SIG-M5 treated with dmso at 0.1 percent for 504 hours (cell line): Measurements from ENCODE around the gene NDUFB3.
"Not testable (repeated sequence)": the region's sequence is repeated elsewhere in the genome, so short reads cannot be mapped to it uniquely, and the experiment has no call there.

Source experiments
- DNase-seq: peaks from one replicate; lab custom pipeline; 2025; ENCODE audit not compliant: unreplicated experiment; lab: John Stamatoyannopoulos, UW

The NDUFB3 gene

DNA sequence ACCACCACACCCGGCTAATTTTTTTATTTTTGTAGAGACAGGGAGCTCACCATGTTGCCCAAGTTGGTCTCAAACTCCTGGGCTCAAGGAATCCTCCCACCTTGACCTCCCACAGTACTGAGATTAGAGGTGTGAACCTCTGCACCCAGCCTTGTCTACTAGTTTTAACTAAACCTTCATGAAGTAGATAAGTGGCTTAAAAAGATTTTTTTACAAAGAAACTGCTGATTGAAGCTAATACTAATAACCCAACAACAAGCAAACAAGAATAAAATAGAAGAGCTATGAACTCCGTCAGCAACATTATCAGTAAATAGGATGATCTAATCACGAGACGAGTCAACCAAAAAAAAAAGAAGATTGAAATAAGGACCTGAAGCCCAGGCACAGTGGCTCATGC, 18.8 kb downstream of the NDUFB3 start:
- DNase-seq, result no peak

DNA sequence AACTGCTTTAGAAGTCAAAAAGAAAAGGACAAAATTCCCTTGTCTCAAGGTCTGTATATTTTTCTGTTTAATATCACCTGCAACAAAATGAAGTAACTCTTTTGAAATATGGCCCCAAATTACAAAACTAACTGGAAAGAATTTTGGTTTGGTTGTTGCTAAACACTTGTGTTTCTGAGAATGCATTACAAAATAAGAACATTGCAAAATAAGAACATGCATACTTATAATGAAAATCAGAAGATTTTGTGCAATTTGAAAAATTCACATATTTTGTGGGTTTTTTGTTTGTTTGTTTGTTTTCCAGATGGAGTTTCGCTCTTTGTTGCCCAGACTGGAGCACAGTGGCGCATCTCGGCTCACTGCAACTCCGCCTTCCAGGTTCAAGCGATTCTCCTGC, 21.8 kb downstream of the NDUFB3 start:
- peak; percentile 69 for DNase-seq

DNA sequence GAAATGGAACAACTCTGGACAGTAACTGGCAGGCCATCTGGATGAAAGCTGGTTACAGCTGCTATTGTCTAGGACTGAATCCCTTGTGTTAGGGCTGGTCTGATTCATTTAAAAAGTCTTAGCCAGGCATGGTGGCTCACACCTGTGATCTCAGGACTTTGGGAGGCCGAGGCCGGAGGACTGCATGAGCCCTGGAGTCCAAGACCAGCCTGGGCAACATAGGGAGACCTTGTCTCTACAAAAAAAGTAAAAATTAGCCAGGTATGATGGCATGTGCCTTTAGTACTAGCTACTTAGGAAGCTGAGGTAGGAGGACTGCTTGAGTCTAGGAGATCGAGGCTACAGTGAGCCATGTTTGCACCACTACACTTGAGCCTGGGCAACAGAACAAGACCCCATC, 28.7 kb downstream of the NDUFB3 start:
- no peak for DNase-seq

DNA sequence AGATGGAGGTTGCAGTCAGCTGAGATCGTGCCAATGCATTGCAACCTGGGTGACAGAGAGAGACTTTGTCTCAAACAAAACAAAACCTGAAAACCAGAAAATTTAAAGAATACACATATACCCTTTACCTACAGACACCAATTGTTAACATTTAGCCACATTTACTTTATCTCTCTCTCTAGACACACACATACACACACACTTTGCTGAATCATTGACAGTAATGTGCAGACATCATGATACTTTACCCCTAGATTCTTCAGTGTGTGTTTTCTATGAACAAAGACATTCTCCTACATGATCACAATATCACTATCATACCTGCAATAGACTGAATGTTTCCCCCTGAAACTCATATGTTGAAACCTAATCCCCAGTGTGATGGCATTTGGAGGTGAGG, 34.0 kb downstream of the NDUFB3 start:
- DNase-seq, result no peak

DNA sequence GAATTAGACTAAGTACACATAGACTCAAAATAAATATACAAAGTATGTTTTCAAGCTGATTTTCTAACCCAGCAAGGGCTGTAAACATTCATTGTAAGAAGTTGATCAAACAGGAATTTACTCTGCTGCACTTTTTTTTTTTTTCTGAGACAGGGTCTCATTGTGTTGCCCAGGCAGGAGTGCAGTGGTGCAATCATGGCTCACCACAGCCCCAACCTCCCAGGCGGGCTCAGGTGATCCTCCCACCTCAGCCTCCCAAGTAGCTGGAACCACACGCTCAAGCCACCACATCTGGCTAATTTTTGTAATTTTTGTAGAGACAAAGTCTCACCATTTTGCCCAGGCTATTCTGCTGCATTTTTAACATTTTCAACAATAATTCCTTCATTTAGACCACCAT, 35.8 kb downstream of the NDUFB3 start:
- no peak for DNase-seq

DNA sequence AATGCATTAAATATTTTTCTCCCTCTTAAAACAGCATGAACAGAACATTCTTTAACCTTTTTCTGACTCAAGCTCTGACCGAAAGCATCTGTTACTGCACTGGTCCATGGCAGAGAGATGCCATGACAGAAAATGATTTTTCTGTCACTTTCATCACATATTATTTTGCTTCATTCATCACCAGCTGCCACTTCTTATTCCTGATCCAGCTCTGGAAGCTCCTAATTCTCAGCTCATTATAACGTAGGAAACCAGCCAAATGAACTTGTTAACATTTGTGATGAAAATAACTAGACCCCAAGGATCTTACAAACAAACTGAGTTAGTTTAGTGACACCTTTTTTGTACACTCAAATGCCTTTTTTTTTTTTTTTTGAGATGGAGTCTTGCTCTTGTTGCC, 36.5 kb downstream of the NDUFB3 start:
- no peak for DNase-seq

DNA sequence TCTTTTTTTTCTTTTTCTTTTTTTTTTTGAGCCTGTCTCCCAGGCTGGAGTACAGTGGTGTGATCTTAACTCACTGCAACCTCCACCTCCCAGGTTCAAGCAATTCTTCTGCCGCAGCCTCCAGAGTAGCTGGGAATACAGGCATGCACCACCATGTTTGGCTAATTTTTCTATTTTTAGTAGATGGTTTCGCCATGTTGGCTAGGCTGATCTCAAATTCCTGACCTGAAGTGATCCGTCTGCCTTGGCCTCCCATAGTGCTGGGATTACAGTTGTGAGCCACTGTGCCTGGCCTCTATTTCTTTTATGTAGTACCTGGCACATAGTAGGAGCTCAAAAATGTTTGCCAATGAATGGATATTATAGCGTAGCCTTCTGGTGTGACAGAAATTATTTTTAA, 37.4 kb downstream of the NDUFB3 start:
- DNase-seq, result no peak

DNA sequence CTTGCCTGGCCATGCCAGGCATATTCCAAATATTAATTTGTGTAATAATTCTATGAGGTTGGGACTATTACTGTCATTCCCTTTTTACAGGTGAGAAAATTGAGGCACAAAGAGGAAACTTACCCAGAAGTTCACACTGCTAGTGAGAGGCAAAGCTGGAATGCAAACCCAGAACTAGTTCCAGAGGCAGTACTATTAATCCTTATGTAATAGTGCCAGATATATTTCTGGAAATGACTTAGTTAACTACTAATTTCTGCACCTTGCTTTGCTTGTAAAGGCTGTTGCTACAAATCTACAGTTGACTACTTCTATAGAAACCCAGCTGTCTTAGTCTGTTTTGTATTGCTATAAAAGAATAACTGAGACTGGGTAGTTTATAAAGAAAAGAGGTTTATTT, 38.8 kb downstream of the NDUFB3 start:
- DNase-seq, result no peak

DNA sequence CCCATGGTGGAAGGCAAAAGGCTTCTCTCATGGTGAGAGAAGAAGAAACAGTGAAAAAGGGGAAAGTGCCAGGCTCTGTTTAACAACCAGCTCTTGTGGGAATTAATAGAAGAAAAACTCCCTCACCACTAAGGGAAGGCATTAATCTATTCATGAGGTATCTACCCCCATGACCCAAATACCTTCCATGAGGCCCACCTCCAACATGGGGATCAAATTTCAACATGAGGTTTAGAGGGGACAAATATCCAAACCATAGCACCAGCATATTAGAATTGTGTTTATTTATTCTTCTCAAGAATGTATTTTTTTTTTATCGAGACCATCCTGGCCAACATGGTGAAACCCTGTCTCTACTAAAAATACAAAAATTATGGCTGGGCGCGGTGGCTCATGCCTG, 39.3 kb downstream of the NDUFB3 start:
- no peak for DNase-seq

DNA sequence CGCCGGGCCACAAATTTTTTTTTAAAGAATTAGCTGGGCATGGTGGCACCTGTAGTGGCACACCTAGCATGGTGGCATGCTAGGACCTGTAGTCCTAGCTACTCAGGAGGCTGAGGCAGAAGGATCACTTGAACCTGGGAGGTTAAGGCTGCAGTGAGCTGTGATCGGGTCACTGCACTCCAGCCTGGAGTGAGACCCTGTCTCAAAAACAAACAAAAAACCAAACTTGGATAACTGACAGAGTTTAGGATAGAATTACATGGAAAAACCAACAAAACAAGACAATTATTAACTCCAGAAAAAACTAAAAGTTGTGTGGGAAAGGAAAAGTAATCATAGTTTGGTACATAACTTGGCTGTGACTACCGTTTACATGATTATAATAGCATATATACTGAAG, 42.5 kb downstream of the NDUFB3 start:
- no peak for DNase-seq

DNA sequence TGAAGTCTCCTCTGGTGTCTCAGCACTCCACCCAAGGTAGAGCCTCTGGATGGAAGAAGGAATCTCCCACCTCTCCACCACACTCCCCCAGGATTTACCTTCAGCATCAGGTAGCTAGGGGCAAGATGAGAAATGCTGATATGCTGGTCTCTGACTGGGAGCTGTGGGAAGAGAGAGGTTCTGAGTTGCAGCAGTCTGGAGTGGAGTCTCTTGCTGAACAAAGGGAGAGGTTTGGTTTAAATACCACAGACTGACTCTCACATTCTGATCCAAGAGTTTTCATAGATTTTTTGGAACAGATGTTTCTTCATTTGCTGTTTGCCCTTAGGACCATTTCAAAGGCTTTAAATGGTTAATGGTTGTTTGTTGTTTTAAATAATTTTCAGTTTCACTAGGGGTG, 43.0 kb downstream of the NDUFB3 start:
- peak; percentile 18 for DNase-seq

DNA sequence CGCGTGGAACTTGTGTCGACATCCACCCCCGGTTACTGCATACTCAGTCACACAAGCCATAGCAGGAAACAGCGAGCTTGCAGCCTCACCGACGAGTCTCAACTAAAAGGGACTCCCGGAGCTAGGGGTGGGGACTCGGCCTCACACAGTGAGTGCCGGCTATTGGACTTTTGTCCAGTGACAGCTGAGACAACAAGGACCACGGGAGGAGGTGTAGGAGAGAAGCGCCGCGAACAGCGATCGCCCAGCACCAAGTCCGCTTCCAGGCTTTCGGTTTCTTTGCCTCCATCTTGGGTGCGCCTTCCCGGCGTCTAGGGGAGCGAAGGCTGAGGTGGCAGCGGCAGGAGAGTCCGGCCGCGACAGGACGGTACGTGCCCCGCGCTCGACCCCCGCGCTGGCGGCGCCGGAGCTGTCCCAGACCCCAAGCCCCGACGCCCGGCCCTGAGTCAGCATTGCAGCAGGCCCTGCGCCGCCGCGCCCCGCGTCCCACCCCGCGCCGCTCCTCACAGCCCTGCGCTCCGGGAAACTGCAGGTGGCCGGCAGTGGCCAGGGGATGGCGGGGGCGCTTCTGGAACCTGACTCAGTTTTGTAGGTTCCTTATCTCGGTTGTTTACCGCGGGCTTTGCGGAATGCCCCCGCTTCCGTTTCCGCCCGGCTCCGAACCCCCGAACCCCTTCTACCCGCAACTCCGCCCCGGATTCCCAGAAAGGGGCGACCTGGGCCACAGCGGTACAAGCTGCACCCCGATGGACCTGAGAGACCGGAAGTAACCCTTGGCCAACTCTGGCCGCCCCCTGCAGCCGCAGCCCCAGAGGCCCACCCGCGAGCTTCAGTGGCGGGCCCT, 44.5 kb downstream of the NDUFB3 start, which contains the start of gene CFLAR:
TSS of gene CFLAR (plus strand) at position 50 of the 844 bp plus-strand sequence. CDS start 13,702 bp downstream, outside the sequence.
- peak; percentile 84 for DNase-seq

DNA sequence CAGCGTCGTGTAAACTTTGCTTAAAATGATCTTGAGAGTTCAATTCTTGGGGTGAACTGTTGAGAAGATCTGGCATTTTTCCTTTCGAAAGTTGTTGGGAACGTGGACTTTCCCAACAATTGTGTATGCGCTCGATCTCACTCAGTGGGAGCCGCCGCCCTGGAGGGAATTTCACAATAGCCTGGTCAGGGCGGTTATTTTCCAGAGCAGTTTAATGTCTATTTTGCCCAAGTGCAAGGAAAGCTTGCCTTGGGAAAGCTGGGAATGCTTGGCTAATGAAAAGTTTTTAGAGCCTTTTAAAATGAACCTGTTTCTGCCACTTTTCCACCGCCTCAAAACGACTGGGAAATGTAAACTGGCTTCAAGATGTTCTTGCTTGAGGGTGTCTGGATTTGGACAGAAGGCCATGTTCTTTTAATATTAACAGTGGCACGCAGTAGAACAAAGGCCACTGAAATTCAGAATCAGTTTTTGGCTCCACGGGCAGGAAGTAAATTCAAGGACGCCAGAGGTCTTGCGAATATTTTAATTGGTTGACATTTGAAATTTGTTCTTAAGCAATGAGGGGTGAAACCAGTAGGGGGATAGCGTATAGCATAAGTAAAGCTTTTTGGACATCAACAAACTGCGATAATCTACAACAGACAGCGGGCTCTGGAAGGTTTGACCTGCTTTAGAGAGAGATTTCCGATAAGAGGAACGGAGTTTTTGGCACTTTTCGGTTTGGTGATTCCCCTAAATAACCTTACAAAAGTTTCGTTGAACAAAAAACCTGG, 45.3 kb downstream of the NDUFB3 start:
- peak; percentile 87 for DNase-seq

DNA sequence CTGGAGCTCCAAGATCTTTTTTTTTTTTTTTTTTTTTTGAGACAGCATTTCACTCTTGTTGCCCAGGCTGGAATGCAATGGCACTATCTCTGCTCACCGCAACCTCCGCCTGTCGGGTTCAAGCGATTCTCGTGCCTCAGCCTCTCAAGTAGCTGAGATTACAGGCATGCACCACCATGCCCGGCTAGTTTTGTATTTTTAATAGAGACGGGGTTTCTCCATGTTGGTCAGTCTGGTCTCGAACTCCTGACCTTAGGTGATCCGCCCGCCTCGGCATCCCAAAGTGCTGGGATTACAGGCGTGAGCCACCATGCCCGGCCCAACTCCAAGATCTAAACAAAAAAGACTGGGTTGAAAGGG, 45.9 kb downstream of the NDUFB3 start:
- DNase-seq, result not testable (repeated sequence)

DNA sequence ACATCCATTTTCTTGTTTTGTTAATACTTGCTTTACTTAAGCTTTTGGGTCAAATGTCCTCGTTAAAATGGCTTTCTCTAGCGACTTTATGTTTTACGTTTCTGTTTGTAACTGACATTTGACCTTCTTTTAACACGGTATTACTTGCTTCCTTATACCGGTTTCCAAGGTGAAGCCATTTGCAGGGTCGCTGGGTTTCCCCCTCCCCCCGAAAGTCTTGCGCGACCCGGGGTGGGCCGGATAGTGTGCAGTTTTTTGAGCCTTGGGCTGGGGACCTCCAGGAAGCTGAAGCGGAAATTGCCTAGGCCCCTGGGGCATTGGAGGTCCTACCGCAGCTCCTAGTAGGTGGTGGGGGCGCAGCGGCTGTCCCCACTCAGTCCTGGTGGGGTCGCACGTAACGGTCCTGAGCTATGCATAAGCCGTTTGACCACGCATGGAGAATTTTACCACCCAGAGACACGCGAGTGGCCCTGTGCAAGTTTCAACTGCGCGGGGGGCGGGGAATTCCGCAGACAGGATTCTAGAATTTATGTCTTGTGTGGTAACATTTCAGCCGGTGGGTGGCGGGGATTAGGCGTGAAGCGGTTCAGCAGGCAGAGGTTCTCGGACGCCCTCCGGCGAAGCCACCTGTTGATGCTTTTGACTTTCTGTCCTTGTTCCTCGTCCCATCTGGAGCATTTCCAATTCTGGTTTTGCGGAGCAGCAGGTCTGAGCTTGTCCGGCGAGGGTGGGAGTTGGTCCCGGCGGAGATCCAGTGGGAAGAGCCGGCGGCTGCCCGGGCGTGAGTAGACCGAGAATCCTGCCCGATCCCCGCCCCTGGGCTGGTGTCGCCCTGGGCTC, 46.5 kb downstream of the NDUFB3 start:
- peak; percentile 93 for DNase-seq

DNA sequence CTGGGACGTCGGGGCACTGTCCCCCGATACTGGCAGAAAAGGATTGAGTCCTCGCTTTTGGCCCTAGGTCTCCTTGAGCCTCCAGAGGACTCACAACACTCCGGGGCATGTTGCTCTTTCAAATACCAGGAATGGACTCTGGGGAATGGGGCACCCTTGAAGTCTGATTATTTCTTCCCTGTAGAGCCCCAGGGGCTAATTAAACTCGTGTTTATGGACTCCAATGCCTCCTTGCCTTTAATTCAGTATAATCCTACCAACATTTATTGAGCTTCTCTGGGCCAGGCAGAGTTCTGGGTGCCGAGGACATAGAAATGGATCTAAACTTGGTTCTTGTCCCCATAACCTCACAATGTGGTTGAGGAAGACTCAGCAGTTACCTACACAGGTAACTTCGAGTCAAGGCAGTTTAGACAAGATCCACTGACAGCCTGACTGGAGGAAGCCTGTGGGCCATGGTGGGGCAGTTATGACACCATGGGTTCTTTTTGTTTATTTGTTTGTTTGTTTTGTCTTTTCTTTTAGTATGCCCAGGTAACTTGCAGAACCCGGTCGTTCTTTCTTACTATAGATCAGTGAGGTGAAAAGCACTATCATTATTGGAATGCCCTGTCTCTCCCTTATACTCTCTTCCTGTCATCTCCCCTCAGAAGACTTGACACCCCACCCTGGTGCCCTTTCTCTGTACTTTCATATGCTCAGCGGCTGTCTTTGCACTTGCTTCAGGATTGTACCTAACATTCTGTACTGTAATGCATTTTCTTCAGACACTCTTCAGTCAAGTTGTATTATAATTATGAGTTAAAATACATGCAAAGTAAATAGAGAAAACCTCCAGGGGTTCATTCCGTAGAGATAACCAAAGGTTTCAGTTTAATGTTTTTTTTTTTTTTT, 47.4 kb downstream of the NDUFB3 start:
- DNase-seq, result peak; percentile 66

DNA sequence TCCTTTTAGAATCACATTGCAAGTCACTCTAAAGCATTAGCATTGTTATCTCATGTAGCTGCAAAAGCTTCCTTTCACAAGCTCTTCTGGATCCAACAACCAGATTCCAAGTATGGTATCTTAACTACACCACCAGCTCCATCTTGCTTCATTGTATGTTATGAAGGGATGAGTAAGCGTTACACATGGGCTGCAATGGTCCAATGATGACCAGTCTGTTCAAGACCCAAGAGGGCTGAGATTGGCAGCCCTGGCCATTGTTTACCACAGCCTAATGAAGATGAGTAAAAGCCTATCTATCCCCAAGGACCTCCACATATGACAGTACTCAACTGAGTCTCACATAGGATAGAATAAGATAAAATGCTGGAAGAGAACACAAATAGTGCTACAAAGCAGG, 50.5 kb downstream of the NDUFB3 start:
- DNase-seq, result peak; percentile 19

DNA sequence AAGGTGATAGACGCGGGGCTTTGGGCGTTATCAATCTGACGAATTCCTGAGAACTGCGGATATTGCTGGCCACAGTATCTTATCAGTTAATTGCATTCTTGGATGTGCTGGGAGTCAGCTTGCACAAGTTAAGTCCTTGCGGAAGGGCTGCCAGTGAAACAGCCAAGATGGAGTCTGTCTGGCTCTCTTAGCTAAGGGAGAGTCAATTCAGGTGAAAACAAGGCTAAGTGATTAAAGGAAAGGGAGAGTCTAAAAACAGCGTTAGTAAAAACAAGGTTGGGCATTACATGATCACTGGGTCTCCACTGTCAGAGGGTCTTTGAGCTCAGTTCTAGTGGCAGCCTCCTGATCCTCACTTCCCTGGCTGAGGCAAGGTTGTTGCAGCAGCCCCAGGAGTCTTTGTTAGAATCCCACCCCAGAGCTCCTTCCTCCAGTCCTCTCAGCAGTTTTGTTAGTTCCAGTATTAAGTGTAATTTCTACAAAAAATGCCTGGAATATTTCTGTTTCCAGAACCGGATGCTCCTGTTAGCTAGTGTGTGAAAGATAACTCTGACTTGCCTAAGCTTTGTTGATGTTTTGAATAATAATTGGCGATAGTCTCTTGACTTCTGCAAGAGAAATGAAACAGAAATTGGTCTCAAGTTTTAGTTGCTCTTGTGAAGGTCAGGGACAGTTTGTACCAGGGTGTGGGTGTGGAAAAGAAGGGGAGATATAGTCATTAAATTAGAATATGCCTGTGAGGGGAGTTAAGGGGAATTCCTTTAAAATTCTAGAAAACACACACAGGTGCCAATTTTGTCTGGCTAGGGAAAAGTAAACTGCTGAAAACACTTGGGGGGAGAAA, 54.7 kb downstream of the NDUFB3 start:
- DNase-seq, result no peak

DNA sequence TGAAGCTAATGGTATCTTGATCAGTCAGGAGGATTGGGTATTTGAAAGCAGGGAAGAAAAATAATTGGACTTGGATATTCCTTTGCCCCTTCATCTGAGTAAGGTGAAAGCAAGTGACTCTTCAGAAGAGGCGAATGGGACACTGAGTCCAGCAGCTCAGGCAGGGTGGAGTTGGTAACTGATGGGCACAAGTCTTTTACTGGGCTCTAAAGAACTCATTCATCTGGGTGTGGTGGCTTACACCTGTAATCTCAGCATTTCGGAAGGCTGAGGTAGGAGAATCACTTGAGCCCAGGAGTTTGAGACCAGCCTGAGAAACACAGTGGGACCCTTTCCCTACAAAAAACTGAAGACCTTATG, 55.3 kb downstream of the NDUFB3 start:
- DNase-seq, result no peak

DNA sequence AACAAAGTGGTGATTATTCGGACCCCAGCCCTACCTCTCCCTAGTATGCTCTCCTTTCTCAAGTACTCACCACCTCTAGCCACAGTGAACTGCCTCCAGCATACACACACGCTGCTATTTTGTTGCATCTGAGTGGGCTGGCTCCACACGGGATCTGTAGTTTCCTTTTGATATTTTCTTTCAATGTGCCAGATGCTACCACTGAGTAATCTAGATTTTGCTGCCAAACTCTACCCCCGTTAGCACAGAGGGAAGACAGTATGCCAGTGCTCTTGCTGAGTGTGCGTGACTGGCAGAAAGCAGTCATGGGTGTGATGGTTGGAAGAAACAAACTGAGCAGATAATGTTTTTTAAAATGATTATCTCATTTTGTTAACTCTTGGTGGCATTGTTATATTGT, 55.8 kb downstream of the NDUFB3 start:
- no peak for DNase-seq
